Measurements from ENCODE around the gene GPC6.
A peak's percentile ranks its signal among the peaks of the same experiment; 100 is the strongest.

DNA sequence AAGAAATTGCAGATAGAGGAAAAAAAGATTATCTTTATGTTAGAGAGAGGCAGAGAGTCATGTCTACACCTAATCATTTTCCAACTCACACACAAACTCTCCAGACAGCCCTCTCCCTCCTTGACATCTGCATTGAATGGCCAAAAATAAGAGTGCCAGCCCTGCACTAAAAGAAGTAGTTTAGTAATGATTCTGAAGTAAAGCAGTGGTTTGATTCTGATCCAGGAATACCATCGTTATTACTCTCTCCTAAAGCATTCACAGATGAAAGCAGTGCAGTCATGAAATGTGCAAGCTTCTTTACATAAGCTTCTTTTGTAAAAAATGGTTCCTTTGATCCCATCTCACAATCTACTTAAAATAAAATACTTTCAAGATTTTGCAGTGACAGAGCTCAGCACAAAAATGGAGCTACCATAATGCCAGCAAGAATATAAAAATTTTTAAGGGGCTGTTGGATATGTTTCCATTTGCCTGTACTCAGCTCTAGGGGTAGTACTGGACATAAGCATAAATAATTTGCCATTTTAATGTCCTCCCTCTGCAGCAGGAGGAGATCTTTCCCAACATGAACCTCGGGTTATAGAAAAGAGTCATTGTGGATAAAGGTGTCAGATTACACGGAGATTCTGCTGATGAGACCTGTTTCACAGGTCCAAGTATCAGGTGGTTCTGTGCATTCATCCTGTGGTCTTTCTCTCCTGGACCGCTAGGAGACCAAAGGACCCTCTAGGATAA is 846.6 kb downstream of the GPC6 start:
- TF ChIP-seq, protein P1, sequence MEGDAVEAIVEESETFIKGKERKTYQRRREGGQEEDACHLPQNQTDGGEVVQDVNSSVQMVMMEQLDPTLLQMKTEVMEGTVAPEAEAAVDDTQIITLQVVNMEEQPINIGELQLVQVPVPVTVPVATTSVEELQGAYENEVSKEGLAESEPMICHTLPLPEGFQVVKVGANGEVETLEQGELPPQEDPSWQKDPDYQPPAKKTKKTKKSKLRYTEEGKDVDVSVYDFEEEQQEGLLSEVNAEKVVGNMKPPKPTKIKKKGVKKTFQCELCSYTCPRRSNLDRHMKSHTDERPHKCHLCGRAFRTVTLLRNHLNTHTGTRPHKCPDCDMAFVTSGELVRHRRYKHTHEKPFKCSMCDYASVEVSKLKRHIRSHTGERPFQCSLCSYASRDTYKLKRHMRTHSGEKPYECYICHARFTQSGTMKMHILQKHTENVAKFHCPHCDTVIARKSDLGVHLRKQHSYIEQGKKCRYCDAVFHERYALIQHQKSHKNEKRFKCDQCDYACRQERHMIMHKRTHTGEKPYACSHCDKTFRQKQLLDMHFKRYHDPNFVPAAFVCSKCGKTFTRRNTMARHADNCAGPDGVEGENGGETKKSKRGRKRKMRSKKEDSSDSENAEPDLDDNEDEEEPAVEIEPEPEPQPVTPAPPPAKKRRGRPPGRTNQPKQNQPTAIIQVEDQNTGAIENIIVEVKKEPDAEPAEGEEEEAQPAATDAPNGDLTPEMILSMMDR (conservative IDR thresholded peaks at IDR 0.05): peak; percentile 39
- no peak for TF ChIP-seq ZFX (IDR thresholded peaks at IDR 0.05)
